SK-N-SH (cell line): ENCODE results near the gene PRR22. TPM values are rescaled to one million over a fixed set of nuclear protein-coding genes. Genes with fewer than 3 reads are reported as not detected.
"Not testable (repeated sequence)": the region's sequence is repeated elsewhere in the genome, so short reads cannot be mapped to it uniquely, and the experiment has no call there.

ENCODE experiments used
- CTCF ChIA-PET: fragments of 300-600, 350-600 bp; formaldehyde crosslinking; extraction: SDS; loops from one replicate; lab custom pipeline; 2021; lab: Yijun Ruan, JAX
- POLR2A ChIA-PET: fragments of 350-600 bp; sonication (Branson Sonifier 250); formaldehyde crosslinking; extraction: SDS; loops from one replicate; lab custom pipeline; 2020; ENCODE audit warnings: antibody characterized with exemption, inconsistent platforms; lab: Yijun Ruan, JAX
- DNase-seq: peaks from one replicate; pipeline ENCODE4 v3.0.0; 2012
- H2AFZ ChIP-seq: fragments of 200-600 bp; sonication (generic); 2 replicates; pipeline ENCODE4 v1.8.1; 2016; ENCODE audit warnings: antibody characterized with exemption, mild to moderate bottlenecking, low read depth
- H3F3A ChIP-seq: fragments of 200-600 bp; sonication (generic); replicated peaks from 2 replicates; pipeline ENCODE3; 2016; ENCODE audit warnings: antibody characterized with exemption, mild to moderate bottlenecking; ENCODE audit not compliant: insufficient read depth
- H3K27ac ChIP-seq, 2 experiments: fragments of 200-500 bp in 1 of 2; fragments of 200-600 bp in 1 of 2; sonication (Bioruptor generic) in 1 of 2; sonication (generic), shearing (Covaris generic) in 1 of 2; 2 replicates each; pipeline versions ENCODE4 v1.5.1 to v1.6.1; 2014 to 2016; ENCODE audit warnings: low read depth in 2 of 2, inconsistent platforms in 1 of 2, low read length in 1 of 2, mild to moderate bottlenecking in 1 of 2, mixed read lengths in 1 of 2
- H3K27me3 ChIP-seq: fragments of 200-600 bp; sonication (generic), shearing (Covaris generic); 2 replicates; pipeline ENCODE4 v1.6.1; 2016; ENCODE audit warnings: mixed run types; ENCODE audit not compliant: insufficient read depth
- H3K36me3 ChIP-seq, 2 experiments: fragments of 200-500 bp in 1 of 2; fragments of 200-600 bp in 1 of 2; sonication (Bioruptor generic) in 1 of 2; sonication (generic) in 1 of 2; replicated peaks in 1 of 2; 2 replicates each; pipeline versions ENCODE3 to v1.5.1; 2014 to 2016; ENCODE audit warnings: low read length in 1 of 2, mild to moderate bottlenecking in 1 of 2; ENCODE audit not compliant: insufficient read depth in 2 of 2, control insufficient read depth in 1 of 2
- H3K4me1 ChIP-seq, 2 experiments: fragments of 200-500 bp in 1 of 2; fragments of 200-600 bp in 1 of 2; sonication (Bioruptor generic) in 1 of 2; sonication (generic), shearing (Covaris generic) in 1 of 2; 2 replicates each; pipeline versions ENCODE4 v1.5.1 to v1.6.1; 2014 to 2016; ENCODE audit warnings: low read depth in 1 of 2, low read length in 1 of 2, mixed run types in 1 of 2; ENCODE audit not compliant: insufficient read depth in 2 of 2, control insufficient read depth in 1 of 2
- H3K4me2 ChIP-seq: fragments of 200-600 bp; sonication (generic), shearing (Covaris generic); 2 replicates; pipeline ENCODE4 v1.6.1; 2017; ENCODE audit warnings: mixed run types
- H3K4me3 ChIP-seq, 2 experiments: fragments of 200-500 bp in 1 of 2; fragments of 200-600 bp in 1 of 2; sonication (Bioruptor generic) in 1 of 2; sonication (generic), shearing (Covaris generic) in 1 of 2; 2 replicates each; pipeline versions ENCODE4 v1.5.1 to v1.8.1; 2014 to 2016; ENCODE audit warnings: low read depth in 2 of 2, inconsistent platforms in 1 of 2, low read length in 1 of 2, mild to moderate bottlenecking in 1 of 2, mixed read lengths in 1 of 2, moderate library complexity in 1 of 2
- H3K79me2 ChIP-seq: fragments of 200-600 bp; sonication (generic); 2 replicates; pipeline ENCODE4 v1.8.1; 2017; ENCODE audit warnings: mild to moderate bottlenecking; ENCODE audit not compliant: insufficient read depth
- H3K9ac ChIP-seq: fragments of 200-600 bp; sonication (generic); 2 replicates; pipeline ENCODE4 v1.6.1; 2017; ENCODE audit warnings: mixed run types
- H3K9me2 ChIP-seq: fragments of 200-600 bp; sonication (generic); 2 replicates; pipeline ENCODE4 v1.6.1; 2017; ENCODE audit warnings: mixed run types
- H3K9me3 ChIP-seq: fragments of 200-600 bp; sonication (generic); 2 replicates; pipeline ENCODE4 v1.6.1; 2017; ENCODE audit warnings: mixed run types, mild to moderate bottlenecking, moderate library complexity
- H4K20me1 ChIP-seq: fragments of 200-600 bp; sonication (generic); 2 replicates; pipeline ENCODE4 v1.6.1; 2017; ENCODE audit warnings: mild to moderate bottlenecking, mixed run types; ENCODE audit not compliant: insufficient read depth
- CHD2 ChIP-seq: fragments of 150-350 bp; IDR thresholded peaks from 2 replicates; pipeline ENCODE4 v1.6.1; 2018; ENCODE audit warnings: low read length; ENCODE audit not compliant: partially characterized antibody
- EP300 ChIP-seq, 2 experiments: IDR thresholded peaks; 2 replicates each; pipeline versions ENCODE4 v1.4.0 to v1.6.1; 2012; ENCODE audit warnings: borderline replicate concordance in 1 of 2, low read depth in 1 of 2, low read length in 1 of 2
- EZH2phosphoT487 ChIP-seq: fragments of 200-600 bp; sonication (generic); IDR thresholded peaks from 2 replicates; pipeline ENCODE4 v1.6.1; 2017; ENCODE audit warnings: low read depth, mixed run types, mild to moderate bottlenecking, antibody characterized with exemption, moderate library complexity, borderline replicate concordance
- FOSL2 ChIP-seq: IDR thresholded peaks from 2 replicates; pipeline ENCODE4 v1.4.0; 2012; ENCODE audit warnings: low read depth, mild to moderate bottlenecking, moderate library complexity, borderline replicate concordance
- FOXJ3 ChIP-seq: sonication (generic); formaldehyde crosslinking; IDR thresholded peaks from 2 replicates; pipeline ENCODE4 v1.5.1; 2020; ENCODE audit warnings: mild to moderate bottlenecking, missing genetic modification reagents
- GABPA ChIP-seq: IDR thresholded peaks from 2 replicates; pipeline ENCODE4 v1.4.0; 2012; ENCODE audit warnings: low read depth, mild to moderate bottlenecking
- JUND ChIP-seq: IDR thresholded peaks from 2 replicates; pipeline ENCODE4 v1.4.0; 2012
- MEF2A ChIP-seq: IDR thresholded peaks from 2 replicates; pipeline ENCODE4 v1.4.0; 2012; ENCODE audit warnings: low read depth, borderline replicate concordance
- MXI1 ChIP-seq: IDR thresholded peaks from 2 replicates; pipeline ENCODE4 v1.6.1; 2012; ENCODE audit warnings: mild to moderate bottlenecking, low read depth, low read length, improper control_type of control experiment
- NFIC ChIP-seq: IDR thresholded peaks from 2 replicates; pipeline ENCODE4 v1.4.0; 2012; ENCODE audit warnings: borderline replicate concordance
- RFX5 ChIP-seq: IDR thresholded peaks from 2 replicates; pipeline ENCODE4 v1.6.1; 2012; ENCODE audit warnings: mild to moderate bottlenecking, improper control_type of control experiment, low read length
- RXRA ChIP-seq: IDR thresholded peaks from 2 replicates; pipeline ENCODE4 v1.4.0; 2012; ENCODE audit warnings: low read depth, mild to moderate bottlenecking, borderline replicate concordance
- SIN3A ChIP-seq: IDR thresholded peaks from 2 replicates; pipeline ENCODE4 v1.6.1; 2012; ENCODE audit warnings: low read depth, mild to moderate bottlenecking, low read length, moderate library complexity, borderline replicate concordance
- TEAD4 ChIP-seq: IDR thresholded peaks from 2 replicates; pipeline ENCODE4 v1.4.0; 2012; ENCODE audit warnings: mild to moderate bottlenecking, borderline replicate concordance; ENCODE audit not compliant: insufficient read depth
- WGBS: methylation state at CpG from one replicate; pipeline ENCODE4 v1.1.6; 2017; ENCODE audit warnings: low lambda C conversion rate; 5-methylcytosine and 5-hydroxymethylcytosine counted together
- polyA plus RNA-seq, 3 experiments: library from polyadenylated mRNA; depleted of rRNA; stranded (reverse); fragments of >200 nt; gene quantifications; 2 replicates each; pipeline ENCODE4 v1.2.3, GENCODE V29; 2012
- TF ChIP-seq, protein P1 (sequence below): IDR thresholded peaks from 2 replicates; pipeline ENCODE4 v1.4.0; 2012; ENCODE audit warnings: low read depth
- TF ChIP-seq, protein P2 (sequence below): IDR thresholded peaks from 2 replicates; pipeline ENCODE4 v1.6.1; 2012; ENCODE audit warnings: mild to moderate bottlenecking, low read depth, low read length, moderate library complexity
- TF ChIP-seq, protein P3 (sequence below): fragments of 150-350 bp; IDR thresholded peaks from 2 replicates; pipeline ENCODE4 v1.6.1; 2017; ENCODE audit warnings: antibody characterized with exemption, low read length, low read depth, borderline replicate concordance
- TF ChIP-seq, protein P4 (sequence below): IDR thresholded peaks from 2 replicates; pipeline ENCODE4 v1.4.0; 2012; ENCODE audit warnings: low read depth, borderline replicate concordance
- TF ChIP-seq, protein P5 (sequence below): fragments of 200-600 bp; sonication (generic); IDR thresholded peaks from 2 replicates; pipeline ENCODE4 v1.6.1; 2017; ENCODE audit warnings: antibody characterized with exemption, mild to moderate bottlenecking, moderate library complexity

The PRR22 gene
- polyA plus RNA-seq, 1 of the 3 experiments (the other 2 are of a cell fraction) = 0.82 TPM

DNA sequence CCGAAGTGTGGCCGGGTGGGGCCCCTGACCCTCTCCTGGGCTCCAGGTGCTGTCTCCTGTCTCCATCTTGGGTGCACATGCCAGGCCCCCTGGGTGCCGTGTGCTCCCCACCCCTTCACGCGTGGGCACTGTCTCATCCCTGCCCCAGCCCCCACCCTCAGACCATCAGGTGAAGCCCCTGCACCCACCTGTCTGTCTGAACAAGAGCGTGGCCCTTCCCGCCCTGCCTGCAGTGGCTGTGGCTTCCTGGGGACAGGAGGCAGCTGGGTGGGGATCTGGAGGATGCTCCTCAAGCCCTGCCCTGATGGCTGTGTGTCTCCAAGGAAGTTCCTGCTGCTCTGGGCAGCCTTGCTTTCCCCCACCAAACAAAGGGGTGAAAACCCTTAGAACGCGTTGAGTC is 2.2 kb downstream of the PRR22 start:
- POLR2A ChIA-PET = interaction anchor here (1.4 kb wide), 1 partner anchor 15 kb away, joined by 4 read pairs; no protein-coding TSS in a partner anchor
- H3K4me1 ChIP-seq = no peaks in the 10 kb centered on the region
- H3K9me2 ChIP-seq = no peaks in the 10 kb centered on the region
- no peaks in the 10 kb centered on the region for H4K20me1 ChIP-seq
- H3K9me3 ChIP-seq = no peaks in the 10 kb centered on the region
- no peak overlapping the region for H3K27ac ChIP-seq
- no peak overlapping the region for H3K4me3 ChIP-seq
- H3F3A ChIP-seq = no peaks in the 10 kb centered on the region
- H3K4me2 ChIP-seq = no peak overlapping the region
- no peaks in the 10 kb centered on the region for H3K27me3 ChIP-seq
- no peak overlapping the region for H2AFZ ChIP-seq
- peaks cover 0 to 23% of the 10 kb centered on the region in 2 experiments for H3K36me3 ChIP-seq
- no peaks in the 10 kb centered on the region for H3K79me2 ChIP-seq
- no peak for DNase-seq
- 93% methylated on average over 3 of the region's 9 CpGs for WGBS
- H3K9ac ChIP-seq = no peak overlapping the region
- TF ChIP-seq GABPA (no peak), NFIC (no peak), FOXJ3 (CRISPR knock-in tag) (no peak), CHD2 (no peak), EP300 (IDR thresholded peaks at IDR 0.05; ENCODE audit: borderline replicate concordance in 1 of 2, low read depth in 1 of 2, low read length in 1 of 2) (no peak), RXRA (no peak), MXI1 (no peak), MEF2A (no peak), JUND (no peak), EZH2phosphoT487 (no peak), SIN3A (no peak), FOSL2 (no peak), TEAD4 (no peak), RFX5 (no peak)
- TF ChIP-seq, protein P1, sequence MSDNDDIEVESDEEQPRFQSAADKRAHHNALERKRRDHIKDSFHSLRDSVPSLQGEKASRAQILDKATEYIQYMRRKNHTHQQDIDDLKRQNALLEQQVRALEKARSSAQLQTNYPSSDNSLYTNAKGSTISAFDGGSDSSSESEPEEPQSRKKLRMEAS = no peak
- TF ChIP-seq, protein P2, sequence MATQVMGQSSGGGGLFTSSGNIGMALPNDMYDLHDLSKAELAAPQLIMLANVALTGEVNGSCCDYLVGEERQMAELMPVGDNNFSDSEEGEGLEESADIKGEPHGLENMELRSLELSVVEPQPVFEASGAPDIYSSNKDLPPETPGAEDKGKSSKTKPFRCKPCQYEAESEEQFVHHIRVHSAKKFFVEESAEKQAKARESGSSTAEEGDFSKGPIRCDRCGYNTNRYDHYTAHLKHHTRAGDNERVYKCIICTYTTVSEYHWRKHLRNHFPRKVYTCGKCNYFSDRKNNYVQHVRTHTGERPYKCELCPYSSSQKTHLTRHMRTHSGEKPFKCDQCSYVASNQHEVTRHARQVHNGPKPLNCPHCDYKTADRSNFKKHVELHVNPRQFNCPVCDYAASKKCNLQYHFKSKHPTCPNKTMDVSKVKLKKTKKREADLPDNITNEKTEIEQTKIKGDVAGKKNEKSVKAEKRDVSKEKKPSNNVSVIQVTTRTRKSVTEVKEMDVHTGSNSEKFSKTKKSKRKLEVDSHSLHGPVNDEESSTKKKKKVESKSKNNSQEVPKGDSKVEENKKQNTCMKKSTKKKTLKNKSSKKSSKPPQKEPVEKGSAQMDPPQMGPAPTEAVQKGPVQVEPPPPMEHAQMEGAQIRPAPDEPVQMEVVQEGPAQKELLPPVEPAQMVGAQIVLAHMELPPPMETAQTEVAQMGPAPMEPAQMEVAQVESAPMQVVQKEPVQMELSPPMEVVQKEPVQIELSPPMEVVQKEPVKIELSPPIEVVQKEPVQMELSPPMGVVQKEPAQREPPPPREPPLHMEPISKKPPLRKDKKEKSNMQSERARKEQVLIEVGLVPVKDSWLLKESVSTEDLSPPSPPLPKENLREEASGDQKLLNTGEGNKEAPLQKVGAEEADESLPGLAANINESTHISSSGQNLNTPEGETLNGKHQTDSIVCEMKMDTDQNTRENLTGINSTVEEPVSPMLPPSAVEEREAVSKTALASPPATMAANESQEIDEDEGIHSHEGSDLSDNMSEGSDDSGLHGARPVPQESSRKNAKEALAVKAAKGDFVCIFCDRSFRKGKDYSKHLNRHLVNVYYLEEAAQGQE = no peak
- TF ChIP-seq, protein P3, sequence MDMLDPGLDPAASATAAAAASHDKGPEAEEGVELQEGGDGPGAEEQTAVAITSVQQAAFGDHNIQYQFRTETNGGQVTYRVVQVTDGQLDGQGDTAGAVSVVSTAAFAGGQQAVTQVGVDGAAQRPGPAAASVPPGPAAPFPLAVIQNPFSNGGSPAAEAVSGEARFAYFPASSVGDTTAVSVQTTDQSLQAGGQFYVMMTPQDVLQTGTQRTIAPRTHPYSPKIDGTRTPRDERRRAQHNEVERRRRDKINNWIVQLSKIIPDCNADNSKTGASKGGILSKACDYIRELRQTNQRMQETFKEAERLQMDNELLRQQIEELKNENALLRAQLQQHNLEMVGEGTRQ = no peak
- TF ChIP-seq, protein P4, sequence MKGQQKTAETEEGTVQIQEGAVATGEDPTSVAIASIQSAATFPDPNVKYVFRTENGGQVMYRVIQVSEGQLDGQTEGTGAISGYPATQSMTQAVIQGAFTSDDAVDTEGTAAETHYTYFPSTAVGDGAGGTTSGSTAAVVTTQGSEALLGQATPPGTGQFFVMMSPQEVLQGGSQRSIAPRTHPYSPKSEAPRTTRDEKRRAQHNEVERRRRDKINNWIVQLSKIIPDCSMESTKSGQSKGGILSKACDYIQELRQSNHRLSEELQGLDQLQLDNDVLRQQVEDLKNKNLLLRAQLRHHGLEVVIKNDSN = no peak
- TF ChIP-seq, protein P5, sequence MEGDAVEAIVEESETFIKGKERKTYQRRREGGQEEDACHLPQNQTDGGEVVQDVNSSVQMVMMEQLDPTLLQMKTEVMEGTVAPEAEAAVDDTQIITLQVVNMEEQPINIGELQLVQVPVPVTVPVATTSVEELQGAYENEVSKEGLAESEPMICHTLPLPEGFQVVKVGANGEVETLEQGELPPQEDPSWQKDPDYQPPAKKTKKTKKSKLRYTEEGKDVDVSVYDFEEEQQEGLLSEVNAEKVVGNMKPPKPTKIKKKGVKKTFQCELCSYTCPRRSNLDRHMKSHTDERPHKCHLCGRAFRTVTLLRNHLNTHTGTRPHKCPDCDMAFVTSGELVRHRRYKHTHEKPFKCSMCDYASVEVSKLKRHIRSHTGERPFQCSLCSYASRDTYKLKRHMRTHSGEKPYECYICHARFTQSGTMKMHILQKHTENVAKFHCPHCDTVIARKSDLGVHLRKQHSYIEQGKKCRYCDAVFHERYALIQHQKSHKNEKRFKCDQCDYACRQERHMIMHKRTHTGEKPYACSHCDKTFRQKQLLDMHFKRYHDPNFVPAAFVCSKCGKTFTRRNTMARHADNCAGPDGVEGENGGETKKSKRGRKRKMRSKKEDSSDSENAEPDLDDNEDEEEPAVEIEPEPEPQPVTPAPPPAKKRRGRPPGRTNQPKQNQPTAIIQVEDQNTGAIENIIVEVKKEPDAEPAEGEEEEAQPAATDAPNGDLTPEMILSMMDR = no peak
- CTCF ChIA-PET = interaction anchor here (0.6 to 4.7 kb wide), 4 partner anchors 8 to 26 kb away, joined by 3 to 17 read pairs (median 6); no protein-coding TSS in a partner anchor

DNA sequence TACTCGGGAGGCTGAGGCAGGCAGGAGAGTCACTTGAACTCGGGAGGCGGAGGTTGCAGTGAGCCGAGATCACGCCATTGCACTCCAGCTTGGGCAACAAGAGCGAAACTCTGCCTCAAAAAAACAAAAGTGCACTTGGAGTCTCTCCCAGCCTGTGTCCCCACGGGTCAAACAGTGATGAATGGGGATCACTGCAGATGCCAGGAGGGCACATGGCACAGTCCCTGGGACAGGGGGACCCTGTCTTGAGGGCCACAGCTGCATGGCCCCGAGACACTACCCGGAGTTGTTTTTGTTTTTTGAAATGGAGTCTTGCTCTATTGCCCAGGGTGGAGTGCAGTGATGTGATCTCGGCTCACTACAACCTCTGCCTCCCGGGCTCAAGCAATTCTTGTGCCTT is 3.6 kb downstream of the PRR22 start:
- H3K4me3 ChIP-seq, H3K27me3 ChIP-seq, H4K20me1 ChIP-seq, H2AFZ ChIP-seq, H3K9ac ChIP-seq, H3K79me2 ChIP-seq, H3K9me3 ChIP-seq, H3K4me2 ChIP-seq, H3K4me1 ChIP-seq, H3K36me3 ChIP-seq, H3K9me2 ChIP-seq, H3F3A ChIP-seq, DNase-seq, H3K27ac ChIP-seq: not testable (repeated sequence)
- CTCF ChIA-PET = interaction anchor here (0.9 to 4.7 kb wide), 5 partner anchors 9 to 102 kb away, joined by 3 to 17 read pairs (median 3); no protein-coding TSS in a partner anchor
- WGBS = 63% methylated on average over 11 of the region's 11 CpGs
- POLR2A ChIA-PET = interaction anchor here (1.5 kb wide), 1 partner anchor 90 kb away, joined by 5 read pairs; no protein-coding TSS in a partner anchor
